GM15510 (cell line): ENCODE measurements around the gene CDH8.

Experiments
- POLR2A ChIP-seq: IDR thresholded peaks from 3 replicates; pipeline ENCODE4 v1.6.1; 2011; ENCODE audit warnings: borderline replicate concordance; ENCODE audit not compliant: insufficient read length; ENCODE audit errors: extremely low read depth

CDH8 gene

DNA sequence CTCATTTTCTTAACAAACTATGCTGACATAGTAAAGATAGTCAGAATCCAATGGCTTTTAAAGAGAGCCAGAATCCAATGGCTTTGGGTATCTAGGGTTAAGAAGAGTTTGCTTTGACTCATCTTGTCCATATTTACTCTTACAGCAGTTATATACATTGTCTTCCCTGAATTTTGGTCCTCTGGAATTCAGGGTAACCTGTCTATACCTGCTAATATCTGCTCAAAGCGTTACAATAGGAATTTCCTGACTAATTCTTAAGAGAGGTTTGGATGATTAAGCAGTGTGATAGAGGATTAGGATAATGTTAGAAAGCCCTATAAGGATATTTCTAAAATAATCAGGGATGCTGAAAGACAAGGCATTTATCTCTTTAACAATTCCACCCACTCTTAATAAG is 2.0 kb upstream of the CDH8 start:
- TF ChIP-seq POLR2A, result no peak

DNA sequence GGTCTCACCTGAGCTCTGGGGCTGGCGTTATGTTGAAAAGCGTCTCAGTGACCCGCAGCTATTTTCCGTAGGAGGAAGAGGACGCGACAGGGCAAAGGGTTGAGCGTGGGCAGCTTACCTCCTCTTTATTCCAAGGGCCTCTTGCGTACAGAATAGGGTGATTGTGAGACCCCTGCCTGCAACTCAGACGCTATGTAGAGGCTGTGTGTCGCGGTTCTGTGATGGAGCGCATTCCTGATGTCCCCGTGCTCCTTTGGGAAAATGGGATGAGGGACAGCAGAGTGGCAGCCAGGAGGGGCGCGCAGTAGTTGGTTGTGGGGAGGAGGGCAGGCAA is 531 bp upstream of the CDH8 start:
- TF ChIP-seq POLR2A, result no peak

DNA sequence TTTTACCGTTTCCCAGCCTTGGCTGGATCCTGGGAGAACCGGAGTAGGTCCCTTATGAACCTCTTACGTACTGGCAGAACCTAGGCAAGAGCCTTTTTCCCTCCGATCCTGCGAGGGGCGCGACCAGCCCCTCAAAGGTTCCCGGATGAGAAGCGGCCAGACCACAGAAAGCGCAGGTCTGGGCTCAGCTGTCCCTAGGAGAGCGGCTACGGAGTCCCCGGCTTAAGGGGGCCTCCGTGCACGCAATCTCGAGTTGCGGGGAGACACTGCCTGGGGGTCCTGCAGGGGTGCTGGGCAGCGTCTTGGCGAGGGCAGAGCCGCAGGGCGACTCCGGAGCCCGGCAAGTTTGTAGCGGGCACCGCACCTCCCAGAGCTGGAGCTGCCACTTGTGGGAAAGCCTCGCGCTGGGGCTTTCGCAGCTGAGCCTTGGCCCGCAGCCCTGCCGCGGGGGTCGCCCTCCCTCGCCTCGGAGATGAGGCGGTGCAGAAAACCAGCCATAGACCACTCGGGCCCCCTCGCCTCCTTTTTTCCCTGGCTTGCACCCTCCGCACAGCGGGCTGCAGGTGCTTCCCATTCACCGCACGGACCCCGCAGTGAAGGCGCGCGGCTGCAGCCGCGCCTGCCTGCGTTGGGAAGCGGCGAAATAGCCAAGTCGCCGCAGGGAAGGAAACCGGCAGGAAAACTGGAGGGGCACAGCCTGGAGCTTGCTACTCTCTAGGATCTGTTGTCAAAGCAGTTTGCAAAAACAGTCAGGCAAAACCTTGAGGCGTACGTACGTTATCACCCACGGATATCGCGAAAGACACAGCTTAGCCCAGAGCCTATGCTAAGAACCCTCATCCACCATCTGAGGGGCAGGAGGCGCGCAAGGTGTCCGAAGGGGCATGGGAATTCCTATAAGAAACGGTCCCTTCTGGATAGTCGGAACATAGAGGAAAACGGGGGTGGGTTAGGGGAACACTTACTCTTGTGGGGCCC is 834 bp downstream of the CDH8 start:
- TF ChIP-seq POLR2A, result no peak

DNA sequence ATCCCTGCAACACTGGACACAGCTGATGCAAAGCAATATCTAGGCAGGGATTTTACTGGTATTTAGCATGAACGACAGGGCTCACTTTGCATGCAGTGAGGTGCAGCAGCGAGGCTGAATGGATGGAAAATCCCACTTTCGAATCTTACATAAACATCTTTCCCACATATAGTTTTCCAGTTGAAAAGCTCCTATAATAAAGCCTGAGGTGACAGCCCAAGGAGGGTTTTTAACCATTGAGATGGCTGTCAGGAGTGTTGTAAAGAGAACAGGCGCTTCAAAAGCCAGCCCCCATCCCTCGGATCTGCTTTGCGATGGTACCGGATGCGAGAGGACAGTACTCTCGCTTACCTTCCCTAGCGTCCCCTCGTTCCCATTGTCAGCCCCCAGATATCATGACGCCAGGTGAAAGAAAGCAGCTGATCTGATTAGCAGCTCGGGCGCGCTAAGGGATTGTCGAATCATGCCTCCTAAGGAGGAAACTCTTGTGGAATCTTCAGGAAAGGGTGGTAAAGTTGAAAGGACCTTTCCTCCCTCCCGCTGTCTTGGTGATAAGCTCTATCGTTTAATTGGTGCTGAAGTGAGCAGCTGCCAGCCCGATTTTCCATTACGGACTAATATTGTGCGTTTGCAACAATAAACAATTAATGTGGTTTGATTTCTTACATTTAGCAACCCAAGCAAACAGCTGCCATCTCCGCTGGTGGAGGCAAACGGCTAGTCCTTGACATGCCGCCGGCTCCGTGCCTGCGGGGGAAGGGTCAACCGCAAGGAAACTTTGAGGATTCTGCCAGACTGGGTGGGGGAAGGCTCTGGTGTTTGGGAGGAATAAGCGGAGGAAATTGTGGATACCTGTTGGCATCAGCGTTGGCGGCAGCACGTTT is 1.8 kb downstream of the CDH8 start:
- TF ChIP-seq POLR2A, result no peak

DNA sequence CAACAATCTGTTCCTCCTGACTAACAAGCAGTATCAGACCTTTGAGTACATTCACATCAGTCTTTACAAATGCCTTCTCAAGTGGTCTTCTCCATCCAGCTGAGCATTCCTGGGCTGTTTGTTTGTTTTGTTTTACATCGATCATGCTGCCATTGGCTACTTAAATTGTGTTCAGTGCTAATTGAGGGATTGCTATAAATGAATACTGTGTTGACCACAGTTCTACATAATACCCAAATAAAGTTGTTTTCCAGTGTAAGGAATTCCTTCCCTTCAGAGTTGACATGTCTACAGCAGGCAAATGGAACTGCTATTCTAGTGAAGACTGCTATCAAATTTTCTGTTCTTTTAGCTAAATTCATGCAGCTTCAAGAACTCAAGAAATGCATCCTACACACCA is 3.2 kb downstream of the CDH8 start:
- no peak for TF ChIP-seq POLR2A

DNA sequence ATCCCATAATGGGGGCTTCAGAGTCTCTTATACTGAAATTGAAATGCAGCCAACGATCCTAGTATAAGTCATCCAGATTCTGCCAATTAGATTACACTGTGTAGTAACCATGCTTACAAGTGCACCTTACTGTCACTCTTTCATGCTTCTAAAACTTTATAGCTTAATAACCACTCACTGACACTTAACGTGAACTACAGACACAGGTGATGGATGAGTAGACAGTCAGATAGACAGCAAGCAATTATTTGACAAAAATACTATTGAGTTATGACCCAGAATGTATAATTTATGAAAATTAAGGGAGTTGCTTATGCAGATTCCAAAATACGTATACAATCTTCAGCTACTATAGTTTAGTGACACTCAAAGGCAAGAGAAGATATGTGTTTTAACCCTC is 6.3 kb downstream of the CDH8 start:
- no peak for TF ChIP-seq POLR2A

- TF ChIP-seq POLR2A, result no peak
These were observed 13.6 kb downstream of the CDH8 start for GRCh38 chr16:62022688-62023087.

GRCh38 chr16:62021161-62021581 is 15.1 kb downstream of the CDH8 start:
- no peak for TF ChIP-seq POLR2A

DNA sequence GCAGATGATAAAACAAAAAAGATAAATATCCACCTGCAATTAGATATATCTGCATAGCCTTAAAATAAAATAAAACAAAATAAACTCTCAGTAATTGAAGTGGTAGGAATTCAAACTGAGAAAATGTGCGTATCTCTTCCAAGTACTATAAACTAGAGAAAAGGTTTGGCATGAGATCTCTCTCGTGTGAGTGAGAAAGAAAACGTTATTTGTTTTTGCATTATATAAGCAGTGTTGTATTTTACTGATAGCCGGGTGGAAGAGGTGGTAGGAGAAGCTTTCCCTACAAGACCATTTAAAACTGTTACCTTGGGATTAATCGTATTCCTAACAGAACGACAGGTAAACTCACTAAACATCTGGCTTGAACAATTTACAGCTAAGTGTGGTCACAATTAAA is 15.6 kb downstream of the CDH8 start:
- TF ChIP-seq POLR2A, result no peak

GRCh38 chr16:62019851-62020250 is 16.4 kb downstream of the CDH8 start:
- TF ChIP-seq POLR2A, result no peak

GRCh38 chr16:62018301-62019060 is 17.8 kb downstream of the CDH8 start:
- no peak for TF ChIP-seq POLR2A

- TF ChIP-seq POLR2A, result no peak
These were observed 21.8 kb downstream of the CDH8 start for GRCh38 chr16:62014319-62014923.

GRCh38 chr16:62010186-62010585 is 26.1 kb downstream of the CDH8 start:
- no peak for TF ChIP-seq POLR2A

DNA sequence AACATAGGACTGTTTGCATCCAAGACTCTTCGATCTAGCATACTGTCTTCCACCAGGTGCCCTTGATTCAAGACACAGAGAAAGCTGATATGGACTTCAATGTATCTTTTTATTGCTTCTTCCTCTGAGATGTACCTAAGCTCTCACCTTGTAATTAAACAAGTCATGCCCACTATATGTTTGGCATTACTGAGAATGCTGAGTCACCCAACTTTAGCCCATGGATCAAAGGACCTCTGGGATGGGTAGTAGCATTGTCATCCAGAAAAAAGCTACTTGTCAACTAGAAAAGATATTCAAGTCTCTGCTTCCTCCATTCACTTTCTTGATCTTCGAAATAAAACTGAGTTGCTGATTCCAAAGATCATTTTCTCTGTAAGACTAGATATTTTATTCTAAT is 37.8 kb downstream of the CDH8 start:
- TF ChIP-seq POLR2A, result no peak
